Effector memory CD8-positive, alpha-beta T cell (primary cell): ENCODE data around the gene ZSCAN20.

ENCODE experiments used
- ATAC-seq: fragments of 150-1000 bp; cut with Tn5 transposase; replicated peaks from 2 replicates; pipeline ENCODE4 v1.10.0; 2021; ENCODE audit warnings: mild to moderate bottlenecking, moderate library complexity
- DNase-seq, 3 experiments: peaks; one replicate each; pipeline ENCODE4 v3.0.0; 2021
- H3K27ac Mint-ChIP-seq, 2 donors: one replicate each; pipeline ENCODE4 v1.8.0; 2022; ENCODE audit warnings: mild to moderate bottlenecking in 2 of 2, mixed read lengths in 2 of 2, moderate library complexity in 2 of 2
- H3K27me3 Mint-ChIP-seq, 2 donors: one replicate each; pipeline ENCODE4 v1.8.0; 2022; ENCODE audit warnings: mixed read lengths in 2 of 2
- H3K36me3 Mint-ChIP-seq: one replicate; pipeline ENCODE4 v1.8.0; 2022; ENCODE audit warnings: mild to moderate bottlenecking, moderate library complexity, mixed read lengths; ENCODE audit not compliant: insufficient read depth
- H3K4me1 Mint-ChIP-seq, 2 donors: one replicate each; pipeline ENCODE4 v1.8.0; 2022; ENCODE audit warnings: low read depth in 2 of 2, mixed read lengths in 2 of 2
- H3K4me3 Mint-ChIP-seq, 2 donors: one replicate each; pipeline ENCODE4 v1.8.0; 2022; ENCODE audit warnings: mild to moderate bottlenecking in 2 of 2, mixed read lengths in 2 of 2, moderate library complexity in 2 of 2
- H3K9me3 Mint-ChIP-seq, 2 donors: one replicate each; pipeline ENCODE4 v1.8.0; 2022; ENCODE audit warnings: mixed read lengths in 2 of 2

ZSCAN20 gene

DNA sequence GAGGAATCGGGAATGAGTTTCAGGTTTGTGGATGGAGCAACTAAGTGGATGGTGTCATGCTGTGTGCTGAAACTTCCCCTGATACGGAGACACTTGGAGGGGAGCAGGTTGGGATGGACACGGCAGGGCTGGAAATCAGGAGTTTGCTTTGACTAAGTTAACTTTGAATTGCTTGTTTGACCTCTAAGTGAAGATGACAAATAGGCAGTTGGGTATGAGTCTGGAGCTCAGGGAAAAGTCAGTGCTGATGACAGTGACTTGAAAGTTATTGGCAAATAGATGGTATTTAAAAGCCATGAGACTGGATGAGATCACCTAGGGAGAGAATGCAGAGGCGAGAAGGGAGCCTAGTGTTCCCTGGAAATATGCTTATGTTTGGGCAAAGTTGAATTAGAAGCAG is 12.8 kb upstream of the ZSCAN20 start:
- Mint-ChIP-seq H3K36me3 (peaks cover 4% of the 10 kb centered on the region), H3K27ac (no peak overlapping the region), H3K27me3 (peaks cover 29 to 33% of the 10 kb centered on the region in 2 donors), H3K4me3 (no peak overlapping the region), H3K9me3 (no peaks in the 10 kb centered on the region), H3K4me1 (peaks cover 0 to 4% of the 10 kb centered on the region in 2 donors)
- ATAC-seq = no peak
- no peak for DNase-seq

DNA sequence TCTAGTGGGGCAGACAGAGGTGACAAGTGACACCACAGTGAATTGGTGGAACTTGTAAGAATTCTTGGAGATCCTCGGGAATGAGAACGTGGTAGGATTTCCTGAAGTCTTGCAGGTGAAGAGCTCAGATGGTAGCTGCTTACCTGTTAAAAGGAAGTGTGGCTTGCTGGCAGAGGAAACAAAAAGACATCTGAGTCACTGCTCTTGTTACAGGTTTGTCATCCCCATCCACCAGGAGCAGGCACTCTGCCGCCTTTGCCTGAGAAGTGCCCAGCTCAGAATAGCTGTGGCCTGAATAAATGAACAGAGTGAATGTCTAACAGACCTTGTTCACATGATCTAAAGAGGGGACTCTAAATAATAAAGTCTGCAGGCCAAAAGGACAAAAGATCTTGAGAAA is 12.3 kb upstream of the ZSCAN20 start:
- peaks cover 29 to 33% of the 10 kb centered on the region in 2 donors for H3K27me3 Mint-ChIP-seq
- H3K4me1 Mint-ChIP-seq = peaks cover 0 to 4% of the 10 kb centered on the region in 2 donors
- H3K36me3 Mint-ChIP-seq = no peaks in the 10 kb centered on the region
- DNase-seq = no peak
- no peak overlapping the region for H3K4me3 Mint-ChIP-seq
- H3K27ac Mint-ChIP-seq = no peak overlapping the region
- no peaks in the 10 kb centered on the region for H3K9me3 Mint-ChIP-seq
- no peak for ATAC-seq

DNA sequence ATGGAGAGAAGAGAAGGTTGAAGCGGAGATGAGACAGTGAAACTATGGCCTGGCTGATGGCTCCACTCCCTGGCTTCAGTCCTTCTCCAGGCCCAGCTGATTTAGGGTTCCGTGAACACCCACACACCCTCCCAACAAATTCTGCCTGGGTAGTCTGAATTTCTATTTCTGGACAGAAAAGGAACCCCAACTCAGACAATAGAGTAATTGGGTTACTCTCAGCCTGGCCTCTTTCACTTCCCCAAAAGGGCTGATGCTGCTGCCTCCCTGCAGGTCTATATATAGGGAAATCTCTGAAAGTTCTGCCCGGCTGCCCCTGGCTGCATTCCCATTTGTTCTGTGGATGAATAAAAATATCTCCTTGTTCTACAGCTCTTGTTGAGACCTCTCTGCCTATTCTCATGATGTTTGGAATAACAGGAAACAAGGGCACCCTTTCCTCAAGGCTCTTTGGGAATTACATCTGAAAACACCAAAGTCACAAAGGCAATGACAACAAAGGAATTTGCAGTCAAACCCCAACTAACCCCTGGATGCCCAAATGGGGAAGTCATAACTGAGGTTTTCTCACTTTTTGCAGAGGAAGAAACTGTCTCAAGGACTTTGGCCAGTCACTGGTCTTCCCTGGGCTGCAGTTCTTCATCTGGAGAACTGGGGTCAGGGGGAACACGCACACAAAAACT is 11.4 kb upstream of the ZSCAN20 start:
- Mint-ChIP-seq H3K4me1 (no peaks in the 10 kb centered on the region), H3K27ac (no peak overlapping the region), H3K36me3 (no peaks in the 10 kb centered on the region), H3K27me3 (peaks cover 29 to 35% of the 10 kb centered on the region in 2 donors), H3K9me3 (no peaks in the 10 kb centered on the region), H3K4me3 (no peak overlapping the region)
- DNase-seq (no peak), ATAC-seq (peak; percentile 36)

DNA sequence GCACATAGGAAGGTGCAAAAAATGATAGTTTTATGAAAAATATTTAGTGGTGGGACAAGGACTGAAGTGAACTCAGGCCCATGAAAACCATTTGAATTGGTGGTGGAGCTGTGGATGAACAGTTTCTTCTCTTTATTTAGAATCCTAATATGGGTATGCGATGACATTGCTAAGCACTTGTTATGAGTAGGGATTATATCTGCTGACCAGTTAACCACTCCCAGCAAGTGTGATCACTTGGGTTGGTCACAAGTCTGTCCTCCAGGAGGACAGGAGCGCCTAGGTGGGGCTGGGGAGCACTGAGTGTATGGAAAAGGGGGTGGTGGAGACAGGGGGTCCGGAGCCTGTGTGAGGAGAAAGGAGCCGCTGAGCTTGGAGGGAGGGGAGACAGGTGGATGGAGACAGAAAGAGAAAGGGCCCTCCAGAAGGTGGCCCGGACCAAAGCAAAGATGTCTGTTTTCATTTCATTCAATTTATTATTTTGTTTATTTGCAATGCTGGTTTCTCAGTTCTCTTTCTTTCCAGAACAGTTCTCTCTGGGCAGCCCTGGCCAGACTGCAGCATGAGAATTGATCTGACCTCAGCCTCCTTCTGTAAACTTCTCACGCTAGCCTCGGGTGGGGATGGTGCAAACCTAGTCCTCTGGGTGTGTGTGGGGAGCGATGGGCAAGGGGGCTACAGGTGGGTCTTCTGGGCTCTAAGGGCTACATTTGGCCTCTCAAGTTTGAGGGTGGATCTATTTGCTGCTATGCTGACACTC is 9.9 kb upstream of the ZSCAN20 start:
- DNase-seq (no peak), ATAC-seq (no peak)
- Mint-ChIP-seq H3K4me3 (no peak overlapping the region), H3K27me3 (peaks cover 26 to 35% of the 10 kb centered on the region in 2 donors), H3K27ac (no peak overlapping the region), H3K4me1 (no peaks in the 10 kb centered on the region), H3K36me3 (no peaks in the 10 kb centered on the region), H3K9me3 (no peaks in the 10 kb centered on the region)

DNA sequence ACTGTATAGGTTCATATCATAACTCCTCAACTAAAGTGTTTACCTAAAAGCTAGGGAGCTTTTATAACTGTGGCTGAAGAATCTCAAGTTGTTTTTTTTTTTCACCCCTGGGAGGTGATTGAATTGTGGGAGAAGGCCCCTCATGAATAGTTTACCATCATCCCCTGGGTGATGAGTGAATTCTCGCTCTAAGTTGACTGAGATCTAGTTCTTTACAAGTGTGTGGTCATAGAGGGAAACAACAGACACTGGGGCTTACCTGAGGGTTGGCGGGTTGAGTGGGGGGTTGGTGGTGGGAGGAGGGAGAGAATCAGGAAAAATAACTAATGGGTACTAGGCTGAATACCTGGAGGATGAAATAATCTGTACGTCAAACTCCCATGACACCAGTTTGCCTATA is 7.9 kb upstream of the ZSCAN20 start:
- H3K4me3 Mint-ChIP-seq = no peak overlapping the region
- H3K36me3 Mint-ChIP-seq = peaks cover 4% of the 10 kb centered on the region
- no peak overlapping the region for H3K27ac Mint-ChIP-seq
- H3K27me3 Mint-ChIP-seq = peaks cover 9 to 23% of the 10 kb centered on the region in 2 donors
- H3K4me1 Mint-ChIP-seq = no peaks in the 10 kb centered on the region
- ATAC-seq = no peak
- no peak for DNase-seq
- no peaks in the 10 kb centered on the region for H3K9me3 Mint-ChIP-seq

DNA sequence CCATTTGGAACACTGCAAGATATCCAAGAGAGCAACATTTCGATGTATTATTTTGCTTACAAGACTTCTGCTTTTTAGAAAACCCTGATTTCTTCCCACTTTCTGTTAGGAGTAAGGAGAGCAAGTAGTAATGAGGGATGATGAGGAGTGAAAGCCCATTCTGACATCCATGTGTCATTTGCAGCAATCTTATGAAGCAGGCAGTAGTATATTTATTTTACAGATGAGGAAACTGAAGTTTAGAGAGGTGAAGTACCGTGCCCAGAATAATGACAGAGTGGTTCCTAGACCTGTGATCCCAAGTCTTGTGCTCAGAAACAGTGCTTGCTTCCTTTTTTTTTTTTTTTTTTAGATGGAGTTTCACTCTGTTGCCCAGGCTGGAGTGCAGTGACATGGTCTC is 7.1 kb upstream of the ZSCAN20 start:
- Mint-ChIP-seq H3K4me3 (no peak overlapping the region), H3K27me3 (peaks cover 4 to 15% of the 10 kb centered on the region in 2 donors), H3K4me1 (no peaks in the 10 kb centered on the region), H3K27ac (no peak overlapping the region), H3K36me3 (peaks cover 4% of the 10 kb centered on the region), H3K9me3 (no peaks in the 10 kb centered on the region)
- DNase-seq (no peak), ATAC-seq (no peak)

DNA sequence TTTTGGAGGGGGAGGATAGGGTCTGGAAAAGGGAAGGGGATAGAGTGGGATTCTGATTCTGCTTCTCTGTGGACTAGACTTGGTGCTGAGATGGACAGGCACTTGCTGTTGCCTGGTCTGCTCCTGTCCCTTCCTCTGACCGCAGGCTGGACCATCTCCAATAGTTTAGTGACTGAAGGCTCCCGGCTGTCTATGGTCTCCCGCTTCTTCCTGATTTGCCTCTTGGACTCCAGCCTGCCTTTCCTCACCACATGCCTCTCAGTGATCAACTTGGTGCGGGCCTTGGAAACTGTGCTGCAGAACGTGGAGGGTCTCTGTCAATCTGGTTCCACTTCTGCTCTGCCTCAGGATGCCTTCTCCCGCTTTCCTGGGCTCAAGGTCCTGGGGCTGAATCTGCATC is 6.3 kb upstream of the ZSCAN20 start:
- DNase-seq = no peak
- no peak overlapping the region for H3K4me3 Mint-ChIP-seq
- H3K4me1 Mint-ChIP-seq = peaks cover 4 to 5% of the 10 kb centered on the region in 2 donors
- H3K27me3 Mint-ChIP-seq = peaks cover 4 to 13% of the 10 kb centered on the region in 2 donors
- H3K9me3 Mint-ChIP-seq = no peaks in the 10 kb centered on the region
- H3K36me3 Mint-ChIP-seq = peaks cover 4% of the 10 kb centered on the region
- H3K27ac Mint-ChIP-seq = no peak overlapping the region
- ATAC-seq = no peak

DNA sequence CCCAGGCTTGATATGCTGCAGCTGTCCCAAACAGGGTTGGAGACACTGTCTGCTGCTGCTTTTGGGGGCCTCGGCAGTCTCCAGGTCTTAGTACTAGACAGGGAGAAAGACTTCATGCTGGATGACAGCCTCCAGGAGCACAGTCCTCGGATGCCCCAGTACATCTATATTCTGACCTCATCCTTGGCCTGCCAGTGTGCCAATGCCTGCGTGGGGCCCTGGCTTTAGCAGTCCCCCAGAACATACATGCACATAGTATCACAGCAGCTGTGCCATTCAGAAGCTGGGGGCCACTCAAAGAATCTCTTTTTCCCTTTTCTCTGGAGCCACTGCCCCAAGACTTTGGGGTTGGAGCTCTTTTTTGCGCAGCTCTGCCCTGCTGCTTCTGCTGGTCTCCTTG is 4.4 kb upstream of the ZSCAN20 start:
- DNase-seq = no peak
- Mint-ChIP-seq H3K4me1 (peaks cover 15 to 16% of the 10 kb centered on the region in 2 donors), H3K27ac (no peak overlapping the region), H3K4me3 (no peak overlapping the region), H3K9me3 (no peaks in the 10 kb centered on the region), H3K36me3 (peaks cover 8% of the 10 kb centered on the region), H3K27me3 (peaks cover 4 to 9% of the 10 kb centered on the region in 2 donors)
- ATAC-seq = no peak

DNA sequence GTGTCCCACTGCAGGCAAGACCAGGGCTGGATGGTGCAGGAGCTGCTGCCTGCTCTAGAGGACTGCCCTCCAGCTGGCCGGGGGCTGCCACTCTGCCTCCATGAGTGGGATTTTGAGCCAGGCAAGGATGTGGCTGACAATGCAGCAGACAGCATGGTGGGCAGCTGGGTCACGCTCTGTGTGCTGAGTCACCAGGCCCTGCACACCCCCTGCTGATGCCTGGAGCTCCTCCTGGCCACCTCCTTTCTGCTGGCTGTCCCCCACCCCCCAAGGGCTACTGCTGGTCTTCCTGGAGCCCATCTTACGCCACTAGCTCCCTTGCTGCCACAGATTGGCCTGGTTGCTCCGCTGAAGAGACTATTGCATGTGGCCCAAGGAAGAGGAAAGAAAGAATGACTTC is 3.9 kb upstream of the ZSCAN20 start:
- DNase-seq (no peak), ATAC-seq (no peak)
- H3K36me3 Mint-ChIP-seq = peaks cover 8% of the 10 kb centered on the region
- no peak overlapping the region for H3K27ac Mint-ChIP-seq
- no peaks in the 10 kb centered on the region for H3K9me3 Mint-ChIP-seq
- no peak overlapping the region for H3K4me3 Mint-ChIP-seq
- H3K4me1 Mint-ChIP-seq = peaks cover 16 to 20% of the 10 kb centered on the region in 2 donors
- H3K27me3 Mint-ChIP-seq = peaks cover 4 to 9% of the 10 kb centered on the region in 2 donors

DNA sequence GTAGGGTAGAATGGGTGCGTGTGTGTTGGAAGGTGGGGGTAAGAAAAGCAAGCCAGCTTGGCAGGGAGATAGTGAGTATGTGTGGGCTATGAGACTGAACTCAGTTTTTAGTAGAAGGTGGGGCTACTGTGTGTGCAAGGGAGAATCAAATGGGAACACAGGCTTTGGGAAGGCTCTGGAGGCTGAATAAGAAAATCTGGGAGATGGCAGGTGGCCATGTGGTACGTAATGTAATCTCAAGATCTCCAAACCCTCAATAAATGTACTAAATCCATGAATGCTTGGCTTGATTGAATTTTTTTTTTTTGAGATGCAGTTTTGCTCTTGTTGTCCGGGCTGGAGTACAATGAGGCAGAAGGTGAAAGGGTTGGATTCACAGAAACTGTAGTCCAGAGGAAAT is 3.5 kb upstream of the ZSCAN20 start:
- H3K4me1 Mint-ChIP-seq = peaks cover 16 to 22% of the 10 kb centered on the region in 2 donors
- no peak overlapping the region for H3K27ac Mint-ChIP-seq
- no peak for DNase-seq
- no peak for ATAC-seq
- H3K9me3 Mint-ChIP-seq = no peaks in the 10 kb centered on the region
- peaks cover 8% of the 10 kb centered on the region for H3K36me3 Mint-ChIP-seq
- H3K4me3 Mint-ChIP-seq = no peak overlapping the region
- H3K27me3 Mint-ChIP-seq = peaks cover 4 to 9% of the 10 kb centered on the region in 2 donors

DNA sequence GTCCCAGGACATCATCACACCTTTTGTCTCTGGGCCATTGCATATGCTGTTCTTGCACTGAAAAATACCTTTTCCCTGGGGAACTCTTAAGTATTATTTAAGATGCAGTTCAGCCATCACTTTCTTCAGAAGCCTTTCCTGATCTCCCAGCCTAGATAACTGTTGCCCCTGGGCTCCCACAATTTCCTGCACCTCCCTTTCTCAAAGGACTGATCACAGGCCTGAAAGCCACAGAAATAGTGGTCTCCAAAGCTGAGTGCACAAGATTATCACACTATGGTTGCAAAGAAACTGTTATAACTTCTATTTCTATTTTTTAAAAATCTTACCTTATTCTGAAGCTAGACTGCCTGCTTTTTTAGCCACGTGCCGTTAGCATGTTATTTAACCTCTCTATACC is 2.8 kb upstream of the ZSCAN20 start:
- ATAC-seq = no peak
- Mint-ChIP-seq H3K36me3 (peaks cover 8% of the 10 kb centered on the region), H3K4me1 (peaks cover 16 to 22% of the 10 kb centered on the region in 2 donors), H3K27ac (no peak overlapping the region), H3K27me3 (peaks cover 4 to 9% of the 10 kb centered on the region in 2 donors), H3K4me3 (no peak overlapping the region), H3K9me3 (no peaks in the 10 kb centered on the region)
- DNase-seq = no peak

DNA sequence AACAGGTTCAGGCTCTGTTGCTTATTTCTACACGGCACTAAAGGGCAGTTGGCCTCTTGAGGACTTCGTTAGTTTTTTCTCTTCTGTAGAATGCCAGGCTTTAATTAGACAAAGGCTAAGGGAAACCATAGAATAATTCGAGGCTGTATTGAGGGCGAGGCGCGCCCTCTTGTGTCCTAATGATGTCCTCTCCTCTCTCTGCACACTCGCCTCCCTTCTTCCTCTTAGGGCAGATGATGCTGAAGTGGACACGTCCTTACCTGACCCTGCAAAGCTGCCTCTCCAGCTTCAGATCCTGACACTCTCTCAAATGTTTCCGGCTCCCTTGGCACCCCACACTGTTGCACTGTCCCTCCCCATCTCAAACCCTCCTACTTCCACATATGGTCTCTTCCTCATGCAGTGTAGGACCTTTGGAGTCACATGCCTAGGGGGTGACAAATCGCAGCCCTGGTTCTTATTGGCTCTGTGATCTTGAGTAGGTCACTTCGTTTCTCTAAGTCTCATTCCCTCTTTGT is 1.9 kb upstream of the ZSCAN20 start:
- H3K4me1 Mint-ChIP-seq = peaks cover 16 to 22% of the 10 kb centered on the region in 2 donors
- H3K27me3 Mint-ChIP-seq = peaks cover 4 to 9% of the 10 kb centered on the region in 2 donors
- ATAC-seq (peak; percentile 60), DNase-seq (peak; percentile 33 to 44 (median 43))
- no peak overlapping the region for H3K27ac Mint-ChIP-seq
- H3K4me3 Mint-ChIP-seq = no peak overlapping the region
- peaks cover 8% of the 10 kb centered on the region for H3K36me3 Mint-ChIP-seq
- H3K9me3 Mint-ChIP-seq = no peaks in the 10 kb centered on the region

DNA sequence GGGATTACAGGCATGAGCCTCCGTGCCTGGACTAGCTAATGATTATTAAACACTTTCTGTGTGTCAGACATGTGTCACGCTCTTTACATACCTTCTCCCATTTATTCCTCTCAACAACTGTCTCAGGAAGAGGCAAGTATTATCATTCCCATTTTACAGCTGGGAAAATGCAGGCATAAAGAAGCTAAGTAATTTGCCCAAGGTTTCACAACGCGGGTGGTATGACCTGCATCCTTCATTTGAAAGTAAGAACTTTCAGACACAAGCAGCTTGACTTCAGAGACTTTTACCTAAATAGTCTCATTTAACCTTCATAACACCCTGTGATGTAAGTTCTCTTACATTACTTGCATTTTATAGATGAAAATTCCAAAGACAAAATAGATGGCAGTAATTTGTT is 1.0 kb upstream of the ZSCAN20 start:
- peaks cover 1 to 3% of the 10 kb centered on the region in 2 donors for H3K27me3 Mint-ChIP-seq
- H3K4me3 Mint-ChIP-seq = no peak overlapping the region
- no peaks in the 10 kb centered on the region for H3K9me3 Mint-ChIP-seq
- ATAC-seq (no peak), DNase-seq (no peak)
- peaks cover 16 to 22% of the 10 kb centered on the region in 2 donors for H3K4me1 Mint-ChIP-seq
- H3K36me3 Mint-ChIP-seq = peaks cover 8% of the 10 kb centered on the region
- H3K27ac Mint-ChIP-seq = no peak overlapping the region

DNA sequence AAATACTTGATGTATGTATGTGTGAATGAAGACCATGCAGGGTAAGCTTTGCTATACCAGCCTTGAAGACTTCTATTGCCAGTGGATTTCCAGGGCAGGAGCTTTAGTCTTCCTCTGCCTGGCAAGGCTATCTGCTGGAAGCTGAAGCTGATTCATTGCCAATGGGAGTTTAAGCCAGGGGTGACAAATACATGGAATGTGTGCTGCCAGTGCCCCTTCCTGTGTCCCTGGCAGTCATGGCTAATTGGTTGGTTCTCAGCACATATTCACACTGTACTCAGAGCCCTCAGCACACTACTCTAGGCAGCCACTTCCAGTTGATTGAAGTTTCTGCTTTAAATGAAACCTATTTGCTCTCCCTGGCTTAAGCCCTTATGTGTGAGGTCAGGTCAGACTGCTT is 1.5 kb downstream of the ZSCAN20 start:
- no peak for DNase-seq
- H3K36me3 Mint-ChIP-seq = peaks cover 5% of the 10 kb centered on the region
- H3K9me3 Mint-ChIP-seq = no peaks in the 10 kb centered on the region
- H3K4me3 Mint-ChIP-seq = no peak overlapping the region
- peaks cover 22% of the 10 kb centered on the region in 2 donors for H3K4me1 Mint-ChIP-seq
- H3K27ac Mint-ChIP-seq = peak overlapping the region in 1 of 2 donors; percentile 96
- no peaks in the 10 kb centered on the region for H3K27me3 Mint-ChIP-seq
- ATAC-seq = no peak
